ENCODE data around the gene XIRP2.

Gene XIRP2

GRCh38 chr2:167200019-167200418 lies 311.7 kb downstream of the XIRP2 start:
- WGBS (ENCODE audit: extremely low coverage, insufficient coverage, low lambda C conversion rate): no CpG with 5 or more reads among the region's 5 CpGs
- H3K4me3 ChIP-seq (ENCODE audit: low read length): no peak overlapping the region
- no peaks in the 10 kb centered on the region for H3K79me1 ChIP-seq (ENCODE audit: low read length)

DNA sequence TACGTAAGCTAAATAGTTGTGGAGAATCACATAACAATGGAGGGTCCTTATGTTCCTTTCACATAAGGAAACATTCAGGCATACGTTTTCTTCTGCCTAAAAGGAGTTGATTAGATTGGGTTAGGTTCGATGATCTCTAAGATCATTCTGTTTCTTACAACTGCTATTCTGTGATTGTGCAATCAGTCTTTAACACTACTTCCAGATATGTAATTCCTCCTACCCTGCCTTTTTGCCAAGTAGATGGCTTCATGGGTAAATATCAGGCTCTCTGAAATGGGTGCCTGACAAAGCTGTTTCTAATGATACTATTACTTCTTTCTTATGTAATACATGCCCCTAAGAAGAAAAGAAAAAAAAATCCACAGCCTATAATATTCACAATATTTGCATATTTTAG lies 321.5 kb downstream of the XIRP2 start:
- H3K4me3 ChIP-seq (ENCODE audit: low read length): no peak overlapping the region
- H3K27me3 ChIP-seq (ENCODE audit: insufficient read depth, low read length, poor library complexity): no peaks in the 10 kb centered on the region
- H3K79me1 ChIP-seq (ENCODE audit: low read length): no peaks in the 10 kb centered on the region
- H2BK15ac ChIP-seq (replicated peaks; ENCODE audit: low read depth): no peak overlapping the region
- H3K9ac ChIP-seq (ENCODE audit: low read length): no peak overlapping the region
- no peak overlapping the region for H3K56ac ChIP-seq (ENCODE audit: low read length)
- no peak for DNase-seq
- no peak overlapping the region for H4K8ac ChIP-seq (ENCODE audit: low read depth, low read length)
- no peaks in the 10 kb centered on the region for H3K4me1 ChIP-seq (ENCODE audit: control insufficient read depth, low read depth, low read length)
- no peak overlapping the region for H3K4ac ChIP-seq (ENCODE audit: low read depth, low read length)
- no peaks in the 10 kb centered on the region for H3K36me3 ChIP-seq (ENCODE audit: control insufficient read depth, insufficient read depth, low read length)
- WGBS (ENCODE audit: extremely low coverage, insufficient coverage, low lambda C conversion rate): no CpG with 5 or more reads among the region's 3 CpGs
- H3K27ac ChIP-seq (ENCODE audit: low read depth, low read length): no peak overlapping the region
- H3K23ac ChIP-seq (ENCODE audit: low read length): no peak overlapping the region
- no peak overlapping the region for H3K4me2 ChIP-seq (ENCODE audit: low read length)
- H3K18ac ChIP-seq (ENCODE audit: low read length): no peak overlapping the region
- H3K79me2 ChIP-seq (ENCODE audit: control insufficient read depth, insufficient read depth, low read length): no peaks in the 10 kb centered on the region
- no peak overlapping the region for H2BK5ac ChIP-seq (ENCODE audit: low read length)
- no peak overlapping the region for H2AK5ac ChIP-seq (ENCODE audit: low read length)
- no peak overlapping the region for H2BK120ac ChIP-seq (ENCODE audit: low read depth, low read length)
- no peak overlapping the region for H4K5ac ChIP-seq (ENCODE audit: low read length)

More at GRCh38 chr2:167200019-167200418, 311.7 kb downstream of the XIRP2 start:
- H4K5ac ChIP-seq (ENCODE audit: low read length): no peak overlapping the region
- no peak overlapping the region for H2BK120ac ChIP-seq (ENCODE audit: low read depth, low read length)
- H2BK5ac ChIP-seq (ENCODE audit: low read length): no peak overlapping the region
- no peaks in the 10 kb centered on the region for H3K79me2 ChIP-seq (ENCODE audit: control insufficient read depth, insufficient read depth, low read length)
- DNase-seq: no peak
- H3K4me2 ChIP-seq (ENCODE audit: low read length): no peak overlapping the region
- H3K27me3 ChIP-seq (ENCODE audit: insufficient read depth, low read length, poor library complexity): no peaks in the 10 kb centered on the region
- H3K27ac ChIP-seq (ENCODE audit: low read depth, low read length): no peak overlapping the region
- no peak overlapping the region for H3K18ac ChIP-seq (ENCODE audit: low read length)
- no peak overlapping the region for H3K9ac ChIP-seq (ENCODE audit: low read length)
- H2BK15ac ChIP-seq (replicated peaks; ENCODE audit: low read depth): no peak overlapping the region
- H4K8ac ChIP-seq (ENCODE audit: low read depth, low read length): no peak overlapping the region
- H3K23ac ChIP-seq (ENCODE audit: low read length): no peak overlapping the region
- no peak overlapping the region for H3K56ac ChIP-seq (ENCODE audit: low read length)
- H3K4ac ChIP-seq (ENCODE audit: low read depth, low read length): no peak overlapping the region
- H3K36me3 ChIP-seq (ENCODE audit: control insufficient read depth, insufficient read depth, low read length): no peaks in the 10 kb centered on the region
- H3K4me1 ChIP-seq (ENCODE audit: control insufficient read depth, low read depth, low read length): no peaks in the 10 kb centered on the region
- H2AK5ac ChIP-seq (ENCODE audit: low read length): no peak overlapping the region

DNA sequence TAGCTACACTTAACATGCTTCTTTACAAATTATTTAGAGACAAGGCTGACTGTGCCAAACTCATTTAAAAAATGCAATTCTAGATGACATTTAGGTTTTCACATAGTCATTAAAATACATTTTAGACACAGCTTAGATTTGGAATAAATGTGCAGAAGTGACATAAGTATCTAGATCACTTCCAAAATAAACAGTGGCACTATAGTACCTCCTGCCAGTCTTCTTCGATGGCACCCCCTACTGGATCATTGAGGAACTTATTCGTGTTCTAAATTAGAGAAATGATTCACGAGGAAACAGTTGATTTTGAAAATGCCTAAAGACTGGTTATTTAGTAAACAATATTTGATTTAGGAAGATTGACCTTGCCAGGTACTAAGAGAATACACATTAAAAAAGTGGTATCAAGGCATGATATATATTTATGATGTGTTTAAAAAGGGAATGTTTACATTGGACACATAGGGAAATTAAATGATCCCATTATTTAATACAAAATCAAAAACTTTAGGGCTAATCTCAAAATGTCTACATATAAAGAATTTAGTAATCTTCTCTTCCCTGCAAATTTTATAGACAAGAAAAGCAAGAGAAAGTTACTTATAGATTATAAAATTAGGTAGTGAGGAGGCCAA lies 323.9 kb downstream of the XIRP2 start:
- H4K5ac ChIP-seq (ENCODE audit: low read length): no peak overlapping the region
- no peak overlapping the region for H4K8ac ChIP-seq (ENCODE audit: low read depth, low read length)
- no peaks in the 10 kb centered on the region for H3K79me2 ChIP-seq (ENCODE audit: control insufficient read depth, insufficient read depth, low read length)
- peak; percentile 45 for DNase-seq
- no peak overlapping the region for H2AK5ac ChIP-seq (ENCODE audit: low read length)
- H2BK5ac ChIP-seq (ENCODE audit: low read length): no peak overlapping the region
- H3K9ac ChIP-seq (ENCODE audit: low read length): no peak overlapping the region
- no peak overlapping the region for H3K4ac ChIP-seq (ENCODE audit: low read depth, low read length)
- WGBS (ENCODE audit: extremely low coverage, insufficient coverage, low lambda C conversion rate): no CpG with 5 or more reads among the region's 3 CpGs
- H3K23ac ChIP-seq (ENCODE audit: low read length): no peak overlapping the region
- H3K18ac ChIP-seq (ENCODE audit: low read length): no peak overlapping the region
- H3K27me3 ChIP-seq (ENCODE audit: insufficient read depth, low read length, poor library complexity): no peaks in the 10 kb centered on the region
- H3K27ac ChIP-seq (ENCODE audit: low read depth, low read length): no peak overlapping the region
- no peaks in the 10 kb centered on the region for H3K36me3 ChIP-seq (ENCODE audit: control insufficient read depth, insufficient read depth, low read length)
- no peak overlapping the region for H3K4me3 ChIP-seq (ENCODE audit: low read length)
- no peaks in the 10 kb centered on the region for H3K79me1 ChIP-seq (ENCODE audit: low read length)
- no peak overlapping the region for H3K56ac ChIP-seq (ENCODE audit: low read length)
- no peak overlapping the region for H2BK15ac ChIP-seq (replicated peaks; ENCODE audit: low read depth)
- no peak overlapping the region for H2BK120ac ChIP-seq (ENCODE audit: low read depth, low read length)
- H3K4me2 ChIP-seq (ENCODE audit: low read length): no peak overlapping the region
- no peaks in the 10 kb centered on the region for H3K4me1 ChIP-seq (ENCODE audit: control insufficient read depth, low read depth, low read length)

DNA sequence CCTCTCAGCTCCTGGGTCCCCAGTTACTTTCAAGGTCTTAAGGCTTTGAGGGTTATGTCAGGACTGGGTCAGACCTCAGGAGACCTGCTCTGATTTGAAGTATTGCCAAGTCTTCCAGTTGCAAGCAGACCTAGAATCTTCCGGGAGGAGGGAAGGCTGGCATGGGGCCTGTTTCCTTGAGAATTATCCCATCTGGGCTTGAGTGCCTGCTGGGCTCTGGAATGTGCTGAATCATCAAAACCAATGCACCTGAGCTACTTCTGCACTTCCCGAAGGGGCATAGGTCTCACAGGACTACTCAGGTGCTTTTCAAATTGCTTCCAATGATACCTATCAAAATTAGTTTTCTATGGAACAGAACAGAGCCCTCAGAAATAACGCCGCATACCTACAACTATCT lies 327.3 kb downstream of the XIRP2 start:
- no peaks in the 10 kb centered on the region for H3K4me1 ChIP-seq (ENCODE audit: control insufficient read depth, low read depth, low read length)
- H3K9ac ChIP-seq (ENCODE audit: low read length): no peak overlapping the region
- H3K56ac ChIP-seq (ENCODE audit: low read length): no peak overlapping the region
- DNase-seq: peak; percentile 19
- H2BK120ac ChIP-seq (ENCODE audit: low read depth, low read length): no peak overlapping the region
- H4K5ac ChIP-seq (ENCODE audit: low read length): no peak overlapping the region
- H4K8ac ChIP-seq (ENCODE audit: low read depth, low read length): no peak overlapping the region
- H3K27me3 ChIP-seq (ENCODE audit: insufficient read depth, low read length, poor library complexity): no peaks in the 10 kb centered on the region
- no peak overlapping the region for H3K23ac ChIP-seq (ENCODE audit: low read length)
- H2AK5ac ChIP-seq (ENCODE audit: low read length): no peak overlapping the region
- no peak overlapping the region for H2BK15ac ChIP-seq (replicated peaks; ENCODE audit: low read depth)
- H3K4me3 ChIP-seq (ENCODE audit: low read length): no peak overlapping the region
- no peak overlapping the region for H3K4ac ChIP-seq (ENCODE audit: low read depth, low read length)
- no peak overlapping the region for H3K18ac ChIP-seq (ENCODE audit: low read length)
- no peaks in the 10 kb centered on the region for H3K79me1 ChIP-seq (ENCODE audit: low read length)
- WGBS (ENCODE audit: extremely low coverage, insufficient coverage, low lambda C conversion rate): no CpG with 5 or more reads among the region's 4 CpGs
- no peak overlapping the region for H3K27ac ChIP-seq (ENCODE audit: low read depth, low read length)
- no peaks in the 10 kb centered on the region for H3K79me2 ChIP-seq (ENCODE audit: control insufficient read depth, insufficient read depth, low read length)
- H2BK5ac ChIP-seq (ENCODE audit: low read length): no peak overlapping the region
- no peaks in the 10 kb centered on the region for H3K36me3 ChIP-seq (ENCODE audit: control insufficient read depth, insufficient read depth, low read length)
- H3K4me2 ChIP-seq (ENCODE audit: low read length): no peak overlapping the region

- Histone ChIP-seq H2BK5ac (ENCODE audit: low read length) (no peak overlapping the region), H3K4me2 (ENCODE audit: low read length) (no peak overlapping the region), H3K4me3 (ENCODE audit: low read length) (no peak overlapping the region), H3K56ac (ENCODE audit: low read length) (no peak overlapping the region), H3K4ac (ENCODE audit: low read depth, low read length) (no peak overlapping the region), H3K9ac (ENCODE audit: low read length) (no peak overlapping the region), H3K36me3 (ENCODE audit: control insufficient read depth, insufficient read depth, low read length) (no peaks in the 10 kb centered on the region), H4K5ac (ENCODE audit: low read length) (no peak overlapping the region), H2BK15ac (replicated peaks; ENCODE audit: low read depth) (no peak overlapping the region), H3K79me1 (ENCODE audit: low read length) (no peaks in the 10 kb centered on the region), H2BK120ac (ENCODE audit: low read depth, low read length) (no peak overlapping the region), H3K23ac (ENCODE audit: low read length) (no peak overlapping the region), H3K27ac (ENCODE audit: low read depth, low read length) (no peak overlapping the region), H3K27me3 (ENCODE audit: insufficient read depth, low read length, poor library complexity) (no peaks in the 10 kb centered on the region), H3K79me2 (ENCODE audit: control insufficient read depth, insufficient read depth, low read length) (no peaks in the 10 kb centered on the region), H4K8ac (ENCODE audit: low read depth, low read length) (no peak overlapping the region), H3K4me1 (ENCODE audit: control insufficient read depth, low read depth, low read length) (no peaks in the 10 kb centered on the region), H2AK5ac (ENCODE audit: low read length) (no peak overlapping the region), H3K18ac (ENCODE audit: low read length) (no peak overlapping the region)
- peak; percentile 4 for DNase-seq
- no CpG with 5 or more reads among the region's 4 CpGs for WGBS (ENCODE audit: extremely low coverage, insufficient coverage, low lambda C conversion rate)
Observed at GRCh38 chr2:167237478-167237877, 349.2 kb downstream of the XIRP2 start.

- no peak overlapping the region for H3K4me2 ChIP-seq (ENCODE audit: low read length)
- H2AK5ac ChIP-seq (ENCODE audit: low read length): no peak overlapping the region
- H3K79me1 ChIP-seq (ENCODE audit: low read length): no peaks in the 10 kb centered on the region
- no peak overlapping the region for H3K4me3 ChIP-seq (ENCODE audit: low read length)
- H3K9ac ChIP-seq (ENCODE audit: low read length): no peak overlapping the region
- no peak overlapping the region for H3K18ac ChIP-seq (ENCODE audit: low read length)
- H3K27ac ChIP-seq (ENCODE audit: low read depth, low read length): no peak overlapping the region
- no peak overlapping the region for H3K56ac ChIP-seq (ENCODE audit: low read length)
- H3K27me3 ChIP-seq (ENCODE audit: insufficient read depth, low read length, poor library complexity): no peaks in the 10 kb centered on the region
- H3K4ac ChIP-seq (ENCODE audit: low read depth, low read length): no peak overlapping the region
- no peak overlapping the region for H2BK5ac ChIP-seq (ENCODE audit: low read length)
- H3K4me1 ChIP-seq (ENCODE audit: control insufficient read depth, low read depth, low read length): no peaks in the 10 kb centered on the region
- H3K23ac ChIP-seq (ENCODE audit: low read length): no peak overlapping the region
- no CpG with 5 or more reads among the region's 1 CpG for WGBS (ENCODE audit: extremely low coverage, insufficient coverage, low lambda C conversion rate)
- no peak overlapping the region for H2BK15ac ChIP-seq (replicated peaks; ENCODE audit: low read depth)
- H4K8ac ChIP-seq (ENCODE audit: low read depth, low read length): no peak overlapping the region
- no peak for DNase-seq
- H4K5ac ChIP-seq (ENCODE audit: low read length): no peak overlapping the region
- H3K36me3 ChIP-seq (ENCODE audit: control insufficient read depth, insufficient read depth, low read length): no peaks in the 10 kb centered on the region
- no peaks in the 10 kb centered on the region for H3K79me2 ChIP-seq (ENCODE audit: control insufficient read depth, insufficient read depth, low read length)
- no peak overlapping the region for H2BK120ac ChIP-seq (ENCODE audit: low read depth, low read length)
Observed at GRCh38 chr2:167240671-167241070, 352.4 kb downstream of the XIRP2 start.
